ENCODE measurements around the gene PRIMA1.

Gene PRIMA1

DNA sequence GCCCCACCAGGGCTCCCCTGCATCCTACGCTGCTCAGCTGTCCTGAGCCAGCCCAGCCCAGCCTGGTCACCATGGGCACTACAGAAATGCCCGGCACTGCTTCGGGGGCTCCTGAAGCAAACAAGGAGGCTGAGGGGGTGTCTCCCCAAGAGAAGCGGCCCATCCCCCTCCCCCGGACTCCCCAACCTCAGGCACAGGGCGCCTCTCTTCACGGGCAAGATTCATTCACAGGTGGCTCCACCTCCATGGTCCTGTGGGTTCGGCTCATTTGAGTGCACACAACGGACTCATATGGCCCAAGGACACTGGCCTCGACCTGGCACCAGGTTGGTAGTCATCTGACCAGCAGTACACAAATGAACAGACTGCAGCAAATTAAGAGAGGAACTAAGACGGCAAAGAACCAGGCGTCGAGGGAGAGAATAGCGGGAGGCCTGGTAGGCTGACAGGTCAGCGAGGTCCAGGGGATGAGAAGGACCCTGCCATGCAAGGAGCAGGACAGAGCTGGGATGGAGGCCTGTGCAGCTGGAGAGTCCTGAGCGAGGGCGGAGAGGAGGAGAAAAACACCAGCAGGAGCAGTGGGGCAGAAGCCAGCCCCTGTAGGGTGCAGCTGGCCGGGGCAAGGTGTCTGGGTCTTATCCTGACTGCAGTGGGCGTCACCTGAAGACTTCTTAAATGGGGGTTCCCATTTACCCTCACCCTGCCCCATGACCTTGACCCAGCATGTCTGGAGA, 60.2 kb downstream of the PRIMA1 start:
- DNase-seq = no peak

DNA sequence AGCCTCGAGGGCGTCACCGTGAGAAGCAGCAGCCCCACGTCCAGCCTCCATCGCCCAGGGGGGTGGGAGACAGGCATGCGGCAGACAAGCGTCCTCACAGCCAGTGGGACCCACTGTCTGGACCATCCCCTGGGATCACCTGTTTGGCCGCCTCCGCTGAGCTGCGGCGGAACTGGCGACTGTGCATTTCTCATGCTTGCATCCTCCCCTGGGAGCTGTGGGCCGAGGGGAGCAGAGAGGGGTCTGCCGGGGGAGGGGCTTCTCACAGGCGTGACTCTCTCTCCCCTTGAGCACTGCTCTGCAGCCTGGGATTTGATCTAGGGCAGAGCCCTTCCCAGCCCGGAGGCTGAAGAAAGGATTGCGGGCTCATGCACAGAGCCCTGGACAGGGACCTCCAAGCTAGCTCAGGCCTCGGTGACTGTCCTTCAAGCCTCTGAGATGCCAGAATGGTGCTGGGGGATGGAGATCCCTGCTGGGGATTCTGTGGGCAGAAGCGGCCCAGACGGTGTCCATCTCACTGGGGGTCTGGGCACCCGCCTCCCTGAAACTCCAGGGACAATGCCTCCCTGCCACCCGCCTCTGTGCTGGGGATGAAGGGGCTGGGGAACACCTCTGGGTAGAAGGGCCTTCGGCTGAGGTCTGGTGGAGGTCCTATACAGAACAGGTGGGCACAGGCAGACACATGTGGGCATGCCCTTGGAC, 61.1 kb downstream of the PRIMA1 start:
- no peak for DNase-seq

GRCh38 chr14:93725993-93726392, 62.3 kb downstream of the PRIMA1 start:
- no peak for DNase-seq

- DNase-seq = no peak
Measured at GRCh38 chr14:93725002-93725582, 63.2 kb downstream of the PRIMA1 start.

GRCh38 chr14:93723001-93723400, 65.3 kb downstream of the PRIMA1 start:
- no peak for DNase-seq

DNA sequence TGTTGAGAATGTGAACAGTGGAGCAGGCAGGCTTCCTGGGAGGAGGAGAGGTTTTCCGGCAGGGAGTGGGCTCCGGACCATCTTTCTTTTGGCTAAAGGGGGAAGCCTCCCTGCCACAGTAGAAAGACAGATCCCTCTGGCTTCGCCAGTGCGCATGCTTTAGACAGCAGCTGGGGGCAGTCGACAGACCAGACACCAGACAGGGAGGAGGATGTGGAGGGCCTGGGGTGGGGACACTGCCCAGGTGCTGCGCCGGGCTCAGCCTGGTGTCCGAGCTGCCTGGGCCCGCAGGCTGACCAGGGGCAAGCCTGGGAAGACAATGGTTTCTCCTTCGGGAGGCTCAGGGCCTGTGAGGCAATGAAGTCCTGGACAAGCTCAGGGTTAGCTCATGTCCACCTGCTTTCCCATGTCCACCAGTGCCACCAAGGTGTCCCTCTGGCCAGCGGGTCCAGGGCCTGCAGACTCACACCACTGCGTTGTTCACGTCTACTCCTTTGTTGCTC, 67.3 kb downstream of the PRIMA1 start:
- DNase-seq = no peak

GRCh38 chr14:93720076-93720815, 68.0 kb downstream of the PRIMA1 start:
- no peak for DNase-seq

- DNase-seq = no peak
Measured at GRCh38 chr14:93719256-93719655, 69.0 kb downstream of the PRIMA1 start.

- DNase-seq = no peak
Measured at GRCh38 chr14:93717668-93718320, 70.5 kb downstream of the PRIMA1 start.

- no peak for DNase-seq
Measured at GRCh38 chr14:93716746-93717667, 71.3 kb downstream of the PRIMA1 start.

DNA sequence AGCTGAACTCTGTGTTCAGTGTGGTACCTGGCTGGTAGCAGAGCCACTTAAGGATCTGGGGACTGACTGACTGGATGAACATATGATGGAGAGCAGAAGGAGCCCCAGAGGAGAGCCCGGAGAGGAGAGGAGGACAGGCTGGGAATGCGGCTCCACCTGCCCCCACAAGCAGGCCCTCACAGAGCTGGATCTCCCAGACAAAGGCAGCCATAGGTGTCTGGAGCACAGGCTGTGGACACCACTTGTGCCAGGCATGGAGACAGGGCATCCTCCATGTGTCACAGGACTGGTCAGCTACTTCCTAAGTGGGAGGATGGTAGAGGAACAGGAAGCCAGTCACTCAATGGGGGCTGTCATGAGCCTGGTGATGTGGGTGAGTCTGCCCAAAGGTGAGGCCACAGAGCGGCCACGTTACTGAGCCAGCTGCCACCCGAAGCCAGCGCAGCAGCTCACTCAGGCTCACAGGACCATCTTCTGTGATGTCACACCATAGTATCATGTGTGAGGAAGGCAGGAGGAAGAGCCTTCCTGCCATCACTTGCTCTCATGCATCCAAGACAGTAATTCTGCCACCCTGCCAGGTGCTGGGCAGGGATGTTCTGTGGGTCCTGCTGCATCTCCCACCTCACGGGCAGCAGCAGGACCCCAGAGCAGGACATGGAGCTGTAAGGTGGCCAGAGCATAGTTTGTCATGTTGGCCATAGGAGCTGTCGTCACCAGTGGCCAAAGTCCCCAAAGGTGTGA, 72.1 kb downstream of the PRIMA1 start:
- no peak for DNase-seq

DNA sequence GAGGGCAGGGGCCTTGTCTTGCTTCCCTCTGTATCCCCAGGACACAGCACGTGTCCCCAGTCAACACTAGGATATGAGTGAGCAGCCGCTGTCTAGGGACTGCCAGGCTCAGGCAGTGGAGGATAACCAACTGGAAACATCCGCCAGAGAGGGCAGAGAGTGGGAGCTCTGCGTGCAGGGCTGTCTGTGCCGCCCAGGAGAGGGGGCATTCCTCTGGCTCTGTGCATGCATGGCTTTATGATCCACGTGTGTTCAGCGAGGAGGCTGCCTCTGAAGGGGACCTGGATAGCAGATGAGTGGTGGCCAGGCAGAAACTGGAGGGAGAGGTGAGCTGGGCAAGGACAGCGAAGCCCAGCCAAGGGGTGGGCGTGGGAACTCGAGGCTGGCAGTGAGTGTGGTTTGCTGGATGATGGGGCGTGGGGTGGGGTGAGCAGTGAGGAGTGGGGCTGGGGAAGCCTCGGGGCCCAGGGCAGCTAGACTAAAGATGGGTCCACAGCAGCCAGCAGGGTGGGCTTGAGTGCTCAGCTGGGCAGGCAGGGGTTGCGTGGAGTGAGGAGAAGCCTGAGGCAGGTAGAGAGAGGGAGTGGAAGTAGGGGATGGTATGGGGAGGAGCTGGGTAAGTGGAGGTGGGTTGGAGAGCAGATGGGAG, 72.9 kb downstream of the PRIMA1 start:
- DNase-seq = no peak

DNA sequence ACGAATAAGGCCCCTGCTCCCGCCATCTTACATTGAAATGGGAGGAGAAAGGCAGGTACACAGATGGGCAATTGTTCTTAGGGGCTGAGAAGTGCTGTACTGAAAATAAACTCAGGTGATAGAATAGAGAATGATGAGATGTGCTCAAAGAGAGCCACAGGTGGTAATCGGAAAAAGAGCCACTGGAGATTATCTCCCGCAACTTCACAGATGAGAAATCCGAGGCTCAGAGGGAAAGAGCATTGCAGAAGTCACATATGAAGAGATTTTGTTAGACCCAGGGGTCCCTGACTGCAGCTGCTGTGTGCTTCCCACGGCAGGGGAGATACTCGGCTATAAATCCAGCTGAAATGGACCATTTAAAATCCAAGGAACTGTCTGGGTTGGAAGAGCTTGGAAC, 73.7 kb downstream of the PRIMA1 start:
- DNase-seq = no peak

DNA sequence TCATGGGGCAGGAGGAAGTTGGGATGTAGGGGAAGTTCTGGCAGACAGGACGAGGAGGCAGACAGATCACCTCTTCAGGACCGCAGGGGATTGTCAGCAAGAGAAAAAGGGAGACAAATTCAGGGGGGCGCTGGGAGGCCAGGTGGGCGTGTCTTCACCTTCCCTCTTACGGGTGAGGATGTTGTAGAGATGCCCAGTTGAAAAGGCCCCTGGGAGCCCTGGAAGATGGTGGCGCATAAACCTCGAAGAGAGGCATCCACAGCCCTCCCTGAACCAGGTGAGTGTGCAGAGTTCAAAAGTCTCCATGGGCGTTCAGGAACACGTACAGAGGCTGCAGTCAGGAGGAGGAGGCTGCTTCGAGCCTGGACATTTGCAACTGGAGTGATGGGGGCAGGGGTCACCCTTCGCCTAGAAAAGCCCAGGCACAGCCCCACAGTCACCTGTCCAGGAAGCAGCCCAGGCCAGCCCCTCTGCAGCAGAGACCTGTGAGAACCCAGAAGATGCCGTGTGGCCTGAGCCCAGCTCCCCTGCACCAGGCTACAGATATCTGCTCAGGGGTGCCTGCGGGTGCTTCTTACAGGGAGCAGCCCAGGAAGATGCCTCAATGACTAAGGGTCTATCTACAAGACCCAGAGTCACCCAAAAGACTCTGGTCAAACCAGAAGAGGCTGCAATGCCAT, 74.4 kb downstream of the PRIMA1 start:
- no peak for DNase-seq

DNA sequence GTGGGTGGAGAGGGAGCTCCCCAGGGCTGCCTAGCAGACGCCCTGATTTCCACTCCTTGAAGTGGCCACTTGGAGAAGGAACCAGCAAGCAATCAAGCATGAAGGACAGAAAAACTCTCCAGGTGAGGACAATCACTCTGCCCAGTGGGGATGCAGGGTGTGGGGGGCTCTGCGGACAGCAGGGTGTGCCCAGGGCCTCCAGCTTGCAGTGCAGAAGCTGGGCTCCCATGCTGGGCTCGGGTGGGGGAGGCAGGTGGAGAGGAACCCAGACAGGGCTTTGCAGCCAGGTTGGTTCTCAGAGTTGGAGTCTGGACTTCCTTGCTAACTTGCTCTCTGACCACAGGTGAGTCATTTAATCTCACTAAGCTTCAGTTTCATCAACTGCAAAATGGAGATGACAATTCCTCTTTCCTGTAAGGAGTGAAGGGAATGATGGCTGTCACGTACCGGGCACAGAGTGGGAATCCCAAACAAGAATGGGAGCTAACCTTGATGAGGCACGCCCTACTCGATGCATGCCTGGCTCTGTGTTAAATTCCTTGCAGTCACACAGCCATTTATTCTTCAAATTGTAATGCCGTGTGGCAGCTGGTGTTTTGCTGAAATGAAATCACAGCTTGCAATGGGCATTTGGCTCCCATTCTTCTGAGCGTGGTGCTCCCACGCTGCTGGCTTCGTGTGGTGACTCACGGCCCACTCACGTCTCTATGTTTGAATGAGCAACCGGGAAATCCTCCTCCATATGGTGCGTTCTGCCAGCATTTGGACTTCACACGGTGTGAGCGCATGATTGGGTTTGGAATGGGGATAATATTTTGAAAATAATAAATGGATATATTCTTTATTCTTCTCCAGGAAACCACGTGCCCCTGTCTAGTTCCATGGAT, 75.2 kb downstream of the PRIMA1 start:
- no peak for DNase-seq

GRCh38 chr14:93712079-93712837, 76.0 kb downstream of the PRIMA1 start:
- DNase-seq = no peak

GRCh38 chr14:93709249-93709648, 79.0 kb downstream of the PRIMA1 start:
- no peak for DNase-seq

DNA sequence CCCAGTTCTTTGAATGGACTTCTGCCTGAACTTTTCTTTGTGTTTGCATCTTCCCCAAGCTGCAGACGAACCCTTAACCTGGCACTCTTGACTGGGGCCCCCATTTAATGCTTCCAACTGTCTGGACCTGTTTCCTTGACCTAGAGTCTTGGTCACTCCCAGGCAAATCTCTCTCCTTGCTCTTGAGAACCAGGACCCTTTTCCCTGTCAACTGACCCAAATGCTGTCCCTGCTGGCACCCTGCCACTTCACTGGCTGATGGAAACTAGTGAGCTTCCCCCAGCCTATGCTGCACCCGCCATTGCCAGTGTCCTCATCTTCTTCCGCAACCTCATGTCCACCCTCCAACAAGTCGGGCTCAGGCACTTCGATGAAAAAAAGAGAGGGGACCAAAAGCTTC, 79.5 kb downstream of the PRIMA1 start:
- DNase-seq = no peak

Measured in stimulated activated CD4-positive, alpha-beta T cell treated with anti-CD3 and anti-CD28 coated beads, Interleukin-15, amount 100 ng/mL, for 24 hours (primary cell).